Body of pancreas (tissue), 4 donors: ENCODE data around the gene GCLC.

Experiments used
- CTCF ChIP-seq, 7 experiments: fragments of 450-650 bp in 4 of 7; fragments of 200-600 bp in 3 of 7; sonication (generic) in 3 of 7; IDR thresholded peaks; one replicate each; pipeline ENCODE4 v1.5.1; 2016 to 2019; ENCODE audit warnings: antibody characterized with exemption in 7 of 7
- POLR2A ChIP-seq, 3 donors: fragments of 450-650 bp; IDR thresholded peaks; one replicate each; pipeline ENCODE4 v1.6.1; 2016; ENCODE audit warnings: antibody characterized with exemption in 3 of 3, mild to moderate bottlenecking in 2 of 3

DNA sequence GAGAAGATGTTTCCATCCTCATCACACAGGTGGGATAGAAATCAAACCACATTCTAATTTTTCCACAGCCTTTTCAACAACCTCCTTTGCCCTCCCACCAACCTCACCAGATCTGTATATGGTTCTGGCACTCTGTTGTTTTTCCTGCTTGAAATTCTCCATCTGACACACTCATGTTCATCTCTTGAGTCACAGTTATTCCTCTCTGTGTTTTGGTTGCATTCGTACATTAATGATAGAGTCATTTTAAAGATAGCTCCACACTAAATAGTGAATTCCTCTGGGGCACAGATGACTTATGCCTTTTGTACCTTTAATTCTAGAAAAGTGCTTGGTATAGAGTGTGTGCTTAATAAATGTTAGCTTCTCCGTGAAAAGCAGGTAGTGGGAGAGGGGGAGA, 1.4 kb upstream of the GCLC start:
- TF ChIP-seq CTCF (IDR thresholded peaks at IDR 0.05) (no peak), POLR2A (IDR thresholded peaks at IDR 0.05) (no peak)
